ENCODE data around the gene CAMTA1.
"Not testable (repeated sequence)": the region's sequence is repeated elsewhere in the genome, so short reads cannot be mapped to it uniquely, and the experiment has no call there.

The CAMTA1 gene

GRCh38 chr1:7681401-7681800 is 896.1 kb downstream of the CAMTA1 start:
- DNase-seq: no peak

- no peak for DNase-seq
Observed at GRCh38 chr1:7683521-7683920, 898.3 kb downstream of the CAMTA1 start.

GRCh38 chr1:7684132-7684531 is 898.9 kb downstream of the CAMTA1 start:
- DNase-seq: no peak

GRCh38 chr1:7684861-7685635 is 899.8 kb downstream of the CAMTA1 start:
- DNase-seq: no peak

- no peak for DNase-seq
Observed at GRCh38 chr1:7686301-7686850, 901.1 kb downstream of the CAMTA1 start.

- no peak for DNase-seq
Observed at GRCh38 chr1:7687411-7687810, 902.2 kb downstream of the CAMTA1 start.

GRCh38 chr1:7688659-7689058 is 903.4 kb downstream of the CAMTA1 start:
- no peak for DNase-seq

- DNase-seq: not testable (repeated sequence)
Observed at GRCh38 chr1:7689307-7689706, 904.1 kb downstream of the CAMTA1 start.

- no peak for DNase-seq
Observed at GRCh38 chr1:7690076-7690475, 904.8 kb downstream of the CAMTA1 start.

GRCh38 chr1:7690496-7691182 is 905.4 kb downstream of the CAMTA1 start:
- no peak for DNase-seq

GRCh38 chr1:7691576-7691975 is 906.3 kb downstream of the CAMTA1 start:
- DNase-seq: no peak

GRCh38 chr1:7692005-7692404 is 906.8 kb downstream of the CAMTA1 start:
- DNase-seq: no peak

GRCh38 chr1:7693037-7693436 is 907.8 kb downstream of the CAMTA1 start:
- DNase-seq: not testable (repeated sequence)

- no peak for DNase-seq
Observed at GRCh38 chr1:7693662-7694061, 908.4 kb downstream of the CAMTA1 start.

GRCh38 chr1:7694600-7695496 is 909.6 kb downstream of the CAMTA1 start:
- DNase-seq: no peak

GRCh38 chr1:7695497-7696117 is 910.4 kb downstream of the CAMTA1 start:
- DNase-seq: no peak

- no peak for DNase-seq
Observed at GRCh38 chr1:7698641-7699040, 913.4 kb downstream of the CAMTA1 start.

GRCh38 chr1:7702365-7702764 is 917.1 kb downstream of the CAMTA1 start:
- no peak for DNase-seq

- DNase-seq: peak in 1 of 2 experiments; percentile 40
Observed at GRCh38 chr1:7703321-7704213, 918.3 kb downstream of the CAMTA1 start.

GRCh38 chr1:7704214-7705047 is 919.2 kb downstream of the CAMTA1 start:
- DNase-seq: peak; percentile 85 to 93

All from NCI-H1930 (cell line).